Panc1 (cell line): ENCODE measurements around the gene ADK. TPM values are rescaled to one million over a fixed set of nuclear protein-coding genes. Genes with fewer than 3 reads are reported as not detected.

Source experiments
- ATAC-seq: fragments of 200-7000 bp; cut with Tn5 transposase; 2 replicates; pipeline ENCODE4 v1.9.1; 2020; ENCODE audit warnings: mild to moderate bottlenecking, moderate library complexity
- BruUV-seq: library from RNA; stranded (reverse); fragments of 400-500 nt; replicated peaks from 2 replicates; lab custom pipeline; 2021; lab: Mats Ljungman, UMichigan
- CTCF ChIA-PET: fragments of 300-600 bp; sonication (Branson Sonifier 250); formaldehyde crosslinking; loops from one replicate; lab custom pipeline; 2022; ENCODE audit warnings: antibody characterized with exemption; lab: Charles Lee
- POLR2A ChIA-PET: fragments of 300-600 bp; sonication (Branson Sonifier 250); formaldehyde crosslinking; loops from one replicate; lab custom pipeline; 2022; ENCODE audit warnings: antibody characterized with exemption; lab: Charles Lee
- DNase-seq: peaks from one replicate; pipeline ENCODE4 v3.0.0-alpha.2; 2010; ENCODE audit warnings: low read depth, low spot score
- H3K27ac ChIP-seq: 2 replicates; pipeline ENCODE4 v1.5.1; 2011; ENCODE audit warnings: mild to moderate bottlenecking, low read length, inconsistent platforms
- H3K27me3 ChIP-seq: fragments of 200-500 bp; sonication (Bioruptor generic); 2 replicates; pipeline ENCODE4 v1.6.0; 2014; ENCODE audit warnings: low read length, inconsistent platforms; ENCODE audit not compliant: control insufficient read depth, insufficient read depth
- H3K36me3 ChIP-seq: fragments of 200-500 bp; sonication (Bioruptor generic); 2 replicates; pipeline ENCODE4 v1.5.1; 2014; ENCODE audit warnings: inconsistent platforms, mild to moderate bottlenecking, low read length, moderate library complexity; ENCODE audit not compliant: control insufficient read depth, insufficient read depth
- H3K4me1 ChIP-seq: 2 replicates; pipeline ENCODE4 v1.5.1; 2011; ENCODE audit warnings: inconsistent platforms, mild to moderate bottlenecking, low read length, moderate library complexity; ENCODE audit not compliant: control insufficient read depth, insufficient read depth
- H3K4me3 ChIP-seq, 2 experiments: 2 replicates each; pipeline ENCODE4 v1.5.1; 2011 to 2012; ENCODE audit warnings: low read depth in 2 of 2, low read length in 2 of 2, mild to moderate bottlenecking in 2 of 2, inconsistent platforms in 1 of 2, moderate library complexity in 1 of 2
- H3K9me3 ChIP-seq: fragments of 200-500 bp; sonication (Bioruptor generic); 2 replicates; pipeline ENCODE4 v1.5.1; 2014; ENCODE audit warnings: low read depth, mild to moderate bottlenecking, inconsistent platforms, low read length, moderate library complexity; ENCODE audit not compliant: control insufficient read depth, insufficient read depth
- POLR2AphosphoS5 ChIP-seq: IDR thresholded peaks from 2 replicates; pipeline ENCODE4 v1.6.1; 2012; ENCODE audit warnings: mild to moderate bottlenecking, low read depth, low read length, moderate library complexity
- SIN3A ChIP-seq: IDR thresholded peaks from 2 replicates; pipeline ENCODE4 v1.6.1; 2012; ENCODE audit warnings: low read depth, mild to moderate bottlenecking, low read length, moderate library complexity, borderline replicate concordance; ENCODE audit not compliant: insufficient read depth
- TCF7L2 ChIP-seq: IDR thresholded peaks from 2 replicates; pipeline ENCODE4 v1.6.1; 2011; ENCODE audit warnings: mild to moderate bottlenecking, low read depth, low read length, inconsistent platforms
- in situ Hi-C: cut with HindIII; loops from 2 replicates; pipeline ENCODE4 v1.10.0; 2016; ENCODE audit warnings: low sequenced_read_pairs, low pct_unique_long_range_greater_than_20kb
- intact Hi-C: fragments of 100-400 bp; cut with micrococcal nuclease; formaldehyde crosslinking; loops from one replicate; pipeline ENCODE4 v1.10.0; 2022; ENCODE audit not compliant: unreplicated experiment
- total RNA-seq: library from RNA; stranded (reverse); gene quantifications from one replicate; pipeline ENCODE4 v1.2.1, GENCODE V29; 2021; ENCODE audit not compliant: unreplicated experiment
- TF ChIP-seq, protein P1 (sequence below), 2 experiments: IDR thresholded peaks; 2 replicates each; pipeline ENCODE4 v1.6.1; 2011 to 2012; ENCODE audit warnings: low read depth in 2 of 2, control low read depth in 1 of 2, low read length in 1 of 2, mild to moderate bottlenecking in 1 of 2, moderate library complexity in 1 of 2; ENCODE audit not compliant: insufficient read depth in 1 of 2
- TF ChIP-seq, protein P2 (sequence below): fragments of 450-650 bp; IDR thresholded peaks from 2 replicates; pipeline ENCODE4 v1.5.1; 2017; ENCODE audit warnings: mild to moderate bottlenecking

Gene ADK
- total RNA-seq, 1 experiment from 2014 or later: 64.5 TPM

- Histone ChIP-seq H3K4me1 (no peaks in the 10 kb centered on the region), H3K36me3 (no peaks in the 10 kb centered on the region), H3K27me3 (no peaks in the 10 kb centered on the region), H3K4me3 (no peak overlapping the region), H3K9me3 (no peaks in the 10 kb centered on the region), H3K27ac (no peak overlapping the region)
- ChIA-PET POLR2A (no interaction called here), CTCF (no interaction called here)
- intact Hi-C loops (no loop called here), in situ Hi-C loops (no loop called here)
- DNase-seq: no peak
- BruUV-seq: no TSS peak
- no peak for ATAC-seq
- no peak for TF ChIP-seq TCF7L2
- TF ChIP-seq, protein P1, sequence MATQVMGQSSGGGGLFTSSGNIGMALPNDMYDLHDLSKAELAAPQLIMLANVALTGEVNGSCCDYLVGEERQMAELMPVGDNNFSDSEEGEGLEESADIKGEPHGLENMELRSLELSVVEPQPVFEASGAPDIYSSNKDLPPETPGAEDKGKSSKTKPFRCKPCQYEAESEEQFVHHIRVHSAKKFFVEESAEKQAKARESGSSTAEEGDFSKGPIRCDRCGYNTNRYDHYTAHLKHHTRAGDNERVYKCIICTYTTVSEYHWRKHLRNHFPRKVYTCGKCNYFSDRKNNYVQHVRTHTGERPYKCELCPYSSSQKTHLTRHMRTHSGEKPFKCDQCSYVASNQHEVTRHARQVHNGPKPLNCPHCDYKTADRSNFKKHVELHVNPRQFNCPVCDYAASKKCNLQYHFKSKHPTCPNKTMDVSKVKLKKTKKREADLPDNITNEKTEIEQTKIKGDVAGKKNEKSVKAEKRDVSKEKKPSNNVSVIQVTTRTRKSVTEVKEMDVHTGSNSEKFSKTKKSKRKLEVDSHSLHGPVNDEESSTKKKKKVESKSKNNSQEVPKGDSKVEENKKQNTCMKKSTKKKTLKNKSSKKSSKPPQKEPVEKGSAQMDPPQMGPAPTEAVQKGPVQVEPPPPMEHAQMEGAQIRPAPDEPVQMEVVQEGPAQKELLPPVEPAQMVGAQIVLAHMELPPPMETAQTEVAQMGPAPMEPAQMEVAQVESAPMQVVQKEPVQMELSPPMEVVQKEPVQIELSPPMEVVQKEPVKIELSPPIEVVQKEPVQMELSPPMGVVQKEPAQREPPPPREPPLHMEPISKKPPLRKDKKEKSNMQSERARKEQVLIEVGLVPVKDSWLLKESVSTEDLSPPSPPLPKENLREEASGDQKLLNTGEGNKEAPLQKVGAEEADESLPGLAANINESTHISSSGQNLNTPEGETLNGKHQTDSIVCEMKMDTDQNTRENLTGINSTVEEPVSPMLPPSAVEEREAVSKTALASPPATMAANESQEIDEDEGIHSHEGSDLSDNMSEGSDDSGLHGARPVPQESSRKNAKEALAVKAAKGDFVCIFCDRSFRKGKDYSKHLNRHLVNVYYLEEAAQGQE (IDR thresholded peaks at IDR 0.05; ENCODE audit: insufficient read depth in 1 of 2, low read depth in 2 of 2, low read length in 1 of 2): no peak
- TF ChIP-seq POLR2AphosphoS5: no peak
- no peak for TF ChIP-seq SIN3A
- TF ChIP-seq, protein P2, sequence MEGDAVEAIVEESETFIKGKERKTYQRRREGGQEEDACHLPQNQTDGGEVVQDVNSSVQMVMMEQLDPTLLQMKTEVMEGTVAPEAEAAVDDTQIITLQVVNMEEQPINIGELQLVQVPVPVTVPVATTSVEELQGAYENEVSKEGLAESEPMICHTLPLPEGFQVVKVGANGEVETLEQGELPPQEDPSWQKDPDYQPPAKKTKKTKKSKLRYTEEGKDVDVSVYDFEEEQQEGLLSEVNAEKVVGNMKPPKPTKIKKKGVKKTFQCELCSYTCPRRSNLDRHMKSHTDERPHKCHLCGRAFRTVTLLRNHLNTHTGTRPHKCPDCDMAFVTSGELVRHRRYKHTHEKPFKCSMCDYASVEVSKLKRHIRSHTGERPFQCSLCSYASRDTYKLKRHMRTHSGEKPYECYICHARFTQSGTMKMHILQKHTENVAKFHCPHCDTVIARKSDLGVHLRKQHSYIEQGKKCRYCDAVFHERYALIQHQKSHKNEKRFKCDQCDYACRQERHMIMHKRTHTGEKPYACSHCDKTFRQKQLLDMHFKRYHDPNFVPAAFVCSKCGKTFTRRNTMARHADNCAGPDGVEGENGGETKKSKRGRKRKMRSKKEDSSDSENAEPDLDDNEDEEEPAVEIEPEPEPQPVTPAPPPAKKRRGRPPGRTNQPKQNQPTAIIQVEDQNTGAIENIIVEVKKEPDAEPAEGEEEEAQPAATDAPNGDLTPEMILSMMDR: no peak
Observed at GRCh38 chr10:74381291-74381853, 230.4 kb downstream of the ADK start.

DNA sequence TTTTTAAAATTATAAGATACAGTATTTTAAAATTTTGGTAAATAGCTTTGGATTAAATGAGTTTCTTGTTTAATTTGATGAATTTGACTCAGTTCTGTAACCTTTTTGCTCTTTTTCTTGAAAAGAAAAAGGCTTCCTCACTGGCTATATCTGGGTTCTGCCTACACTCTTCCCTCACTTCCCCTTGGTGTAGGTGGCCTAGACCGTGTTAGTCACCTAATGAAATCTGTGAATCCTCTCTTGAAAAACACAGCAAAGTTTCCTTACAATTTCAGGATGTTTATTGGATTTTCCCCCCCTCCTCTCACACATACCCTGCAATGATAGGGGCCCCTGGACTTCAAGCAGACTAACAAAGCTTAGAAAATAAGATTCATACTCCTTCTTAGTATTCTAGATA, 231.6 kb downstream of the ADK start:
- POLR2A ChIA-PET: no interaction called here
- H3K27ac ChIP-seq: no peak overlapping the region

More for the DNA sequence above, 231.6 kb downstream of the ADK start:
- Histone ChIP-seq H3K4me3 (no peak overlapping the region), H3K36me3 (no peaks in the 10 kb centered on the region), H3K27me3 (no peaks in the 10 kb centered on the region), H3K9me3 (no peaks in the 10 kb centered on the region), H3K4me1 (no peaks in the 10 kb centered on the region)
- no peak for ATAC-seq
- in situ Hi-C loops: no loop called here
- intact Hi-C loops: no loop called here
- CTCF ChIA-PET: no interaction called here
- no peak for DNase-seq
- BruUV-seq: no TSS peak
- TF ChIP-seq TCF7L2 (no peak), POLR2AphosphoS5 (no peak), SIN3A (no peak)
- TF ChIP-seq, protein P1 (IDR thresholded peaks at IDR 0.05; ENCODE audit: insufficient read depth in 1 of 2, low read depth in 2 of 2, low read length in 1 of 2): no peak
- TF ChIP-seq, protein P2: no peak
